Glutamatergic neuron (in vitro differentiated cells): ENCODE measurements around the gene ALKBH3. TPM values are rescaled to one million over a fixed set of nuclear protein-coding genes. Genes with fewer than 3 reads are reported as not detected.

Experiments
- DNase-seq: peaks from one replicate; pipeline ENCODE4 v3.0.0; 2022
- H3K27ac Mint-ChIP-seq: one replicate; pipeline ENCODE4 v1.8.0; 2020; ENCODE audit warnings: mild to moderate bottlenecking, mixed read lengths, inconsistent platforms; ENCODE audit not compliant: unreplicated experiment
- H3K27me3 Mint-ChIP-seq: one replicate; pipeline ENCODE4 v1.8.0; 2020; ENCODE audit warnings: mild to moderate bottlenecking, moderate library complexity, mixed read lengths, inconsistent platforms; ENCODE audit not compliant: unreplicated experiment
- H3K36me3 Mint-ChIP-seq: one replicate; pipeline ENCODE4 v1.8.0; 2020; ENCODE audit warnings: mild to moderate bottlenecking, mixed read lengths, inconsistent platforms; ENCODE audit not compliant: unreplicated experiment
- H3K4me1 Mint-ChIP-seq: one replicate; pipeline ENCODE4 v1.8.0; 2020; ENCODE audit warnings: mild to moderate bottlenecking, low read depth, mixed read lengths, inconsistent platforms; ENCODE audit not compliant: unreplicated experiment
- H3K4me3 Mint-ChIP-seq: one replicate; pipeline ENCODE4 v1.8.0; 2020; ENCODE audit warnings: mild to moderate bottlenecking, mixed read lengths, inconsistent platforms; ENCODE audit not compliant: unreplicated experiment
- H3K9me3 Mint-ChIP-seq: one replicate; pipeline ENCODE4 v1.8.0; 2020; ENCODE audit warnings: mild to moderate bottlenecking, moderate library complexity, mixed read lengths, inconsistent platforms; ENCODE audit not compliant: unreplicated experiment
- CTCF ChIP-seq: fragments of 200-600 bp; sonication (generic); IDR thresholded peaks from one replicate; pipeline ENCODE4 v1.5.0; 2021; ENCODE audit not compliant: partially characterized antibody, unreplicated experiment
- total RNA-seq: library from RNA; stranded (reverse); fragmentation: NEBNext Ultra II Directional; extraction: Animal tissue kit (Norgen Biotek cat#: 25700); gene quantifications from one replicate; pipeline ENCODE4 v1.2.1, GENCODE V29; 2021; ENCODE audit not compliant: unreplicated experiment

Gene ALKBH3
- total RNA-seq, 1 donor from 2014 or later, result 30.4 TPM

- no peak for TF ChIP-seq CTCF
- DNase-seq, result peak; percentile 50
- H3K36me3 Mint-ChIP-seq, result no peaks in the 10 kb centered on the region
- H3K9me3 Mint-ChIP-seq, result peaks cover 18% of the 10 kb centered on the region
- peaks cover 71% of the 10 kb centered on the region for H3K4me1 Mint-ChIP-seq
- peak overlapping the region; percentile 99 for H3K27ac Mint-ChIP-seq
- H3K27me3 Mint-ChIP-seq, result peaks cover 9% of the 10 kb centered on the region
- H3K4me3 Mint-ChIP-seq, result peak overlapping the region; percentile 85
These were observed 42.9 kb downstream of the ALKBH3 start for GRCh38 chr11:43923406-43924111.

- H3K36me3 Mint-ChIP-seq, result no peaks in the 10 kb centered on the region
- H3K27ac Mint-ChIP-seq, result peak overlapping the region; percentile 99
- peaks cover 64% of the 10 kb centered on the region for H3K4me1 Mint-ChIP-seq
- no peak for DNase-seq
- peaks cover 9% of the 10 kb centered on the region for H3K27me3 Mint-ChIP-seq
- peak; percentile 28 for TF ChIP-seq CTCF
- H3K9me3 Mint-ChIP-seq, result peaks cover 18% of the 10 kb centered on the region
- peak overlapping the region; percentile 85 for H3K4me3 Mint-ChIP-seq
These were observed 43.7 kb downstream of the ALKBH3 start for GRCh38 chr11:43924112-43924855.

- peak overlapping the region; percentile 49 for H3K4me3 Mint-ChIP-seq
- H3K27ac Mint-ChIP-seq, result peak overlapping the region; percentile 92
- no peaks in the 10 kb centered on the region for H3K36me3 Mint-ChIP-seq
- peaks cover 18% of the 10 kb centered on the region for H3K9me3 Mint-ChIP-seq
- H3K4me1 Mint-ChIP-seq, result peaks cover 58% of the 10 kb centered on the region
- peak; percentile 51 for DNase-seq
- TF ChIP-seq CTCF, result no peak
- peaks cover 8% of the 10 kb centered on the region for H3K27me3 Mint-ChIP-seq
These were observed 44.7 kb downstream of the ALKBH3 start for GRCh38 chr11:43925063-43925931.

GRCh38 chr11:43925932-43926505 lies 45.4 kb downstream of the ALKBH3 start:
- peak overlapping the region; percentile 92 for H3K27ac Mint-ChIP-seq
- no peak for TF ChIP-seq CTCF
- DNase-seq, result peak; percentile 63
- H3K36me3 Mint-ChIP-seq, result no peaks in the 10 kb centered on the region
- peaks cover 15% of the 10 kb centered on the region for H3K9me3 Mint-ChIP-seq
- peaks cover 53% of the 10 kb centered on the region for H3K4me1 Mint-ChIP-seq
- peaks cover 4% of the 10 kb centered on the region for H3K27me3 Mint-ChIP-seq
- peak overlapping the region; percentile 49 for H3K4me3 Mint-ChIP-seq
